HepG2 (cell line): ENCODE measurements around the gene CYP2A7. TPM values are rescaled to one million over a fixed set of nuclear protein-coding genes. Genes with fewer than 3 reads are reported as not detected.

Experiments
- HNRNPLL ChIP-seq: fragments of 200-400 bp; formaldehyde crosslinking; IDR thresholded peaks from 2 replicates; pipeline ENCODE4 v1.6.1; 2017; ENCODE audit warnings: mild to moderate bottlenecking, low read depth, low read length; ENCODE audit not compliant: poor library complexity, severe bottlenecking
- KLF11 ChIP-seq: IDR thresholded peaks from 2 replicates; pipeline ENCODE4 v1.6.1; 2016; ENCODE audit warnings: missing compliant biosample characterization
- RBM39 ChIP-seq: fragments of 200-400 bp; formaldehyde crosslinking; IDR thresholded peaks from one replicate; pipeline ENCODE4 v1.6.1; 2018; ENCODE audit warnings: antibody characterized with exemption, mild to moderate bottlenecking, low read depth, low read length; ENCODE audit not compliant: poor library complexity, severe bottlenecking
- SP1 ChIP-seq, 2 experiments: fragments of 450-650 bp in 1 of 2; sonication (generic) in 1 of 2; formaldehyde crosslinking in 1 of 2; IDR thresholded peaks; 2 replicates each; pipeline versions ENCODE4 v1.4.0 to v1.6.1; 2016 to 2020; ENCODE audit warnings: missing genetic modification reagents in 1 of 2
- SP2 ChIP-seq: sonication (generic); formaldehyde crosslinking; IDR thresholded peaks from 2 replicates; pipeline ENCODE4 v1.5.1; 2020; ENCODE audit warnings: mild to moderate bottlenecking, missing genetic modification reagents
- SP4 ChIP-seq: sonication (generic); formaldehyde crosslinking; IDR thresholded peaks from 2 replicates; pipeline ENCODE4 v1.8.1; 2023; ENCODE audit warnings: mild to moderate bottlenecking, missing genetic modification reagents
- TEAD2 ChIP-seq: sonication (generic); formaldehyde crosslinking; IDR thresholded peaks from 2 replicates; pipeline ENCODE4 v1.9.0; 2021; ENCODE audit warnings: missing genetic modification reagents
- ZFP90 ChIP-seq: sonication (generic); formaldehyde crosslinking; IDR thresholded peaks from 2 replicates; pipeline ENCODE4 v1.8.0; 2022; ENCODE audit warnings: missing genetic modification reagents, mild to moderate bottlenecking, inconsistent platforms, borderline replicate concordance
- ZFY ChIP-seq: sonication (generic); formaldehyde crosslinking; IDR thresholded peaks from 2 replicates; pipeline ENCODE4 v1.4.0; 2020; ENCODE audit warnings: missing genetic modification reagents
- ZNF142 ChIP-seq: sonication (generic); formaldehyde crosslinking; IDR thresholded peaks from 2 replicates; pipeline ENCODE4 v1.4.0; 2020; ENCODE audit warnings: missing genetic modification reagents
- ZNF33A ChIP-seq: sonication (generic); formaldehyde crosslinking; IDR thresholded peaks from 2 replicates; pipeline ENCODE4 v1.5.1; 2020; ENCODE audit warnings: missing genetic modification reagents, mild to moderate bottlenecking, moderate library complexity, borderline replicate concordance
- ZNF350 ChIP-seq: sonication (generic); formaldehyde crosslinking; IDR thresholded peaks from 2 replicates; pipeline ENCODE4 v1.4.0; 2020; ENCODE audit warnings: mild to moderate bottlenecking, low read depth, missing genetic modification reagents, borderline replicate concordance
- ZNF468 ChIP-seq: sonication (generic); formaldehyde crosslinking; IDR thresholded peaks from 2 replicates; pipeline ENCODE4 v1.8.0; 2022; ENCODE audit warnings: mild to moderate bottlenecking, moderate library complexity, missing genetic modification reagents
- ZNF530 ChIP-seq: sonication (generic); formaldehyde crosslinking; IDR thresholded peaks from 2 replicates; pipeline ENCODE4 v1.5.0; 2020; ENCODE audit warnings: low read depth, mild to moderate bottlenecking, missing genetic modification reagents
- ZNF720 ChIP-seq: sonication (generic); formaldehyde crosslinking; IDR thresholded peaks from 2 replicates; pipeline ENCODE4 v1.4.0; 2020; ENCODE audit warnings: missing genetic modification reagents
- ZSCAN30 ChIP-seq: sonication (generic); formaldehyde crosslinking; IDR thresholded peaks from 2 replicates; pipeline ENCODE4 v1.5.0; 2020; ENCODE audit warnings: mild to moderate bottlenecking, missing genetic modification reagents
- ZSCAN9 ChIP-seq: IDR thresholded peaks from 2 replicates; pipeline ENCODE4 v1.6.1; 2016; ENCODE audit warnings: borderline replicate concordance
- polyA plus RNA-seq, 8 experiments: library from polyadenylated mRNA; depleted of rRNA in 3 of 8; stranded (reverse) in 7 of 8; unstranded in 1 of 8; fragments of >200 nt; fragmentation: Illumina TruSeq in 4 of 8; extraction: Trizol in 4 of 8; gene quantifications; 2 replicates each; pipeline versions ENCODE4 v1.2.1 to v1.2.3, GENCODE V29; 2011 to 2016; ENCODE audit warnings: low read depth in 4 of 8, missing spikeins in 1 of 8, mixed read lengths in 1 of 8; ENCODE audit not compliant: insufficient read depth in 1 of 8
- total RNA-seq, 5 experiments: library from RNA; depleted of rRNA; stranded (reverse); fragments of >200 nt; fragmentation: Illumina TruSeq; extraction: Trizol; gene quantifications; 2 replicates each; pipeline ENCODE4 v1.2.3, GENCODE V29; 2016; ENCODE audit warnings: low read depth in 1 of 5
- TF ChIP-seq, protein P1 (sequence below): fragments of 450-650 bp; IDR thresholded peaks from 2 replicates; pipeline ENCODE4 v1.6.1; 2017

Gene CYP2A7
- total and polyA plus RNA-seq, 2 of the 13 experiments (the other 11 are each of a cell fraction or from before 2014, with no cell fraction given) = not detected

DNA sequence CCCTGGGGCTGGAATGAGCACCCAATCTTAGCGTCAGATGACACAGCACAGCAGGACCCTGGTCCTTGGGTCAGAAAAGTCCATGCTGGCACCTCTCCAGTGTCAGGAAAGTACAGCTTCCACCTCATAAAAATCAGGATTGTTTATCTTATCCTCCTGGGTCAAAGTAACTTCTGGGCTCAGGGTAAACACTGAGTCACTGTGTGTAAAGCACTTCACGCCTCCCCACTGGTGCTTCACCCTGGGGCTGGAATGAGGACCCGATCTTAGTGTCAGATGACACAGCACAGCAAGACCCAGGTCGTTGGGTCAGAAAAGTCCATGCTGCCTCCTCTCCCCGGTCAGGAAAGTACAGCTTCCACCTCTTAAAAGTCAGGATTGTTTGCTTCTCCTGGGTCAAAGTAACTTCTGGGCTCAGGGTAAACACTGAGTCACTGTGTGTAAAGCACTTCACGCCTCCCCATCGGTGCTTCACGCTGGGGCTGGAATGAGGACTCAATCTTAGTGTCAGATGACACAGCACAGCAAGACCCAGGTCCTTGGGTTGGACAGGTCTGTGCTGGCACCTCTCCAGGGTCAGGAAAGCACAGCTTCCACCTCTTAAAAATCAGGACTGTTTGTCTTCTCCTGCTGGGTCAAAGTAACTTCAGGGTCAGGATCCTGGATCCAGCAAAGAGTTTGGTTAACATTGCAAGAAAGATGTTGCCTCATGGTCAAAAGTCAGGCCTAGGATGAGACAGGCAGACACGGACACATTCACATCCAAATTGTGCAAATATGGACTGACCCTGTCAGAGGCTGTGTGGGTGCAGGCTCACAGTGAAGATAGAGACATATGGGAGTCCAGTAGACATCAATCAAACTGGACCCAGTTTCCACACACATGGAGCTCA lies 39.2 kb upstream of the CYP2A7 start (continued):
- TF ChIP-seq SP1 (IDR thresholded peaks at IDR 0.05) (no peak), SP1 (CRISPR knock-in tag; IDR thresholded peaks at IDR 0.05) (0 out of 2 replicates have a peak, but pooled peaks have one; percentile 11), KLF11 (CRISPR knock-in tag) (no peak), ZNF720 (CRISPR knock-in tag) (no peak), SP4 (CRISPR knock-in tag) (0 out of 2 replicates have a peak, but pooled peaks have one; percentile 38), ZFP90 (CRISPR knock-in tag) (no peak), SP2 (CRISPR knock-in tag) (peak; percentile 40; the same call in 1 of the 2 replicates), ZSCAN9 (CRISPR knock-in tag) (peak; percentile 90), ZSCAN30 (CRISPR knock-in tag) (peak; percentile 86; the same call in 1 of the 2 replicates), ZNF350 (peak; percentile 95), TEAD2 (CRISPR knock-in tag) (no peak), ZNF33A (CRISPR knock-in tag) (no peak; the same call in 1 of the 2 replicates), ZFY (CRISPR knock-in tag) (no peak), ZNF530 (CRISPR knock-in tag) (no peak), ZNF142 (CRISPR knock-in tag) (no peak), ZNF468 (CRISPR knock-in tag) (no peak), RBM39 (no peak), HNRNPLL (no peak)
- TF ChIP-seq, protein P1, sequence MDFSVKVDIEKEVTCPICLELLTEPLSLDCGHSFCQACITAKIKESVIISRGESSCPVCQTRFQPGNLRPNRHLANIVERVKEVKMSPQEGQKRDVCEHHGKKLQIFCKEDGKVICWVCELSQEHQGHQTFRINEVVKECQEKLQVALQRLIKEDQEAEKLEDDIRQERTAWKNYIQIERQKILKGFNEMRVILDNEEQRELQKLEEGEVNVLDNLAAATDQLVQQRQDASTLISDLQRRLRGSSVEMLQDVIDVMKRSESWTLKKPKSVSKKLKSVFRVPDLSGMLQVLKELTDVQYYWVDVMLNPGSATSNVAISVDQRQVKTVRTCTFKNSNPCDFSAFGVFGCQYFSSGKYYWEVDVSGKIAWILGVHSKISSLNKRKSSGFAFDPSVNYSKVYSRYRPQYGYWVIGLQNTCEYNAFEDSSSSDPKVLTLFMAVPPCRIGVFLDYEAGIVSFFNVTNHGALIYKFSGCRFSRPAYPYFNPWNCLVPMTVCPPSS = no peak
